SW480 (cell line): ENCODE data around the gene PNO1.
"Not testable (repeated sequence)": the region's sequence is repeated elsewhere in the genome, so short reads cannot be mapped to it uniquely, and the experiment has no call there.

Experiments
- DNase-seq: peaks from one replicate; pipeline ENCODE4 v3.0.0-alpha.2; 2016; ENCODE audit warnings: low spot score

Gene PNO1

DNA sequence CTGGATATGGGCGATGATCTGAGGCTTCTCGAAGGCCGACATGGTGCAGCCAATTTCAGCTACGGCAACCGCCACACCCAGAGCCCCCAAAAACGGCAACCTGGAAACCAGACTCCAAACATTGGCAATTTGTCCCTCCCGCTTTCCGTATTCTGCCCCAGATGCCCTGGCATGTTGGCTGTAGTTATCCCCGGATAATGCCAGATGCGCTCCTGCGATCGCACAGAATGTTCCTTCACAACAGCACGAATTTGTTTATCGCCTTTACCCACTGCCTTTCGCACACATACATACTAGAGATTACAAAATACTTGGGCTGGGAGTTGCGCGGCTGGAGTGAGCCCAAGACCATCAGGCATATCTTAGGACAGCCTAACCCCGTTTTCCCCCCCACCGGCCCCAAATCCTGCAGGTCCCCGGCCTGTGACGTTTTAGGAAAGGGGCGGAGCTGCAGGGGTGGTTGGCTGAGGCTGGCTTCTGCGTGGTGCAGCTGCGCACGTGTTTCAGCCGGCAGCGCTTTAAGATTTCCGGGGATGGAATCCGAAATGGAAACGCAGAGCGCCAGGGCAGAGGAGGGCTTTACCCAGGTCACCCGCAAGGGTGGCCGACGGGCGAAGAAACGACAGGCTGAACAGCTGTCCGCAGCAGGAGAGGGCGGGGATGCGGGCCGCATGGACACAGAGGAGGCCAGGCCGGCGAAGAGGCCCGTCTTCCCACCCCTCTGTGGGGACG is at the start of gene PNO1:
Gene PNO1 (plus strand): TSS at position 487 of the 732 bp plus-strand sequence. CDS start 47 bp downstream, at position 534.
- DNase-seq, result peak; percentile 92

DNA sequence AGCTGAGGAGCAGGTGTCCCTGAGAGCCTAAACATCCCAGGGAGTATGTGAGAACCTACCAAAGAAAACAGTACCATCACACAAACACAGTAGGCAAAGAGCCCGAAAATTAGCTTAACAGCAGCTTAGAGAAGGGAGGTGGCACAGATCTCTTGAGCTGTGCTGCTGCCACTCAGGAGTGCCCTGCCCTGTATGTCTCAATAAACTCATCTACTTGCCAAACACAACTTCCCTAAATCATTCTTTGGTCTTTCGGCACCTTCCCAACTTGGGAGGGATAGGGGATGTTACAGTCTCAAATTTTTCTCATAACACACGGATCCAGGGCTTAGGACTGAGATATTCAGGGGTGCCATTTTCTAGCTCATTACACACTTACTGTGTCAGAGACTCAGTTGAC is 49.6 kb upstream of the PNO1 start:
- no peak for DNase-seq

DNA sequence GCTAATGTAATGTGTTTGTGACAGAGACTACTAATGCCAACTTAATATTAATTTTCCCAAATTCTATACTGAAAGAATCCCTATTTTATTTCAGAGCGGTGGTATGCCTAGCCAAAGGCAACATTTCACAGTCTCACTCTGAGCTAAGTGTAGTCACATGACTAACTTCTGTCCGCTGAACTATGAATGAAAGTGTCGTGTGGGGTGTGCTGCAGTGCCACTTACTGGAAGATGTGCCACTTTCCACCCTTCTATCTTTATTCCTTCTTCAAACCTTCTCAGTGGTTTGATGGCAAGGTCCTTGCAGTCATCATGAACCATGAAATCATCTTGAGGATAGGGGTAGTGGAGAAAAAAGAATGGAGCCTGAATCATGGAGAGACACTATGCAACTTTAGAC is 47.6 kb upstream of the PNO1 start:
- no peak for DNase-seq

DNA sequence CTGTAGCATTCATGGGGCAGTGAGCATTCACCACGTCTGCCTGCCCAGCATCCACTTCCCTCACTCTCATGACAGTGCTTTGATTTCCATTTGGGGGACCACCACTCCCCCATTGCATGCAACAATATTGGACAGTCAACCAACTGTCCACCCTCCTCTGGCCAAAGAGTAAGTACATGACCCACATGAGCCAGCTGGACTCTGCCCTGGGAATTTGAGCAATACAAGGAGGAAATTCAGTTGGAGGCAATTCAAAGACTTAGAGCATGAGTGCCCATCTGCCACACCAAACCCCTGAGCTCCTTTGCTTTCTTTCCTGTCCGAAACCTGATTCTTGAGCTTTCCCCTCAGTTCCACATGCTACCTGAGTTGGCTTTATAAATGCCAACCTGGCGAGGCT is 41.7 kb upstream of the PNO1 start:
- DNase-seq, result no peak

DNA sequence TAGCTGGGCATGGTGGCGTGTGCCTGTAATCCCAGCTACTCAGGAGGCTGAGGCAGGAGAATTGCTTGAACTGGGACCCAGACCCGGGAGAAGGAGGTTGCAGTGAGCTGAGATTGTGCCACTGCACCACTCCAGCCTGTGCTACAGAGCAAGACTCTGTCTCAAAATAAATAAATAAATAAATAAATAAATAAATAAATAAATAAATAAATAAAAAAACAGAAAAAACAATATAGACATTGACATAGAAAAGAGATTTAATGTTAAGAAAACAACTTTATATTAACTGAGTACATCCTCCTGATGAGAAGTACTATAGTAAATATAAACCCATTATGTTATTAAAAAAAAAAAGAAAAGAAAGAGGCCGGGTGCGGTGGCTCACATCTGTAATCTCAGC is 39.8 kb upstream of the PNO1 start:
- not testable (repeated sequence) for DNase-seq

DNA sequence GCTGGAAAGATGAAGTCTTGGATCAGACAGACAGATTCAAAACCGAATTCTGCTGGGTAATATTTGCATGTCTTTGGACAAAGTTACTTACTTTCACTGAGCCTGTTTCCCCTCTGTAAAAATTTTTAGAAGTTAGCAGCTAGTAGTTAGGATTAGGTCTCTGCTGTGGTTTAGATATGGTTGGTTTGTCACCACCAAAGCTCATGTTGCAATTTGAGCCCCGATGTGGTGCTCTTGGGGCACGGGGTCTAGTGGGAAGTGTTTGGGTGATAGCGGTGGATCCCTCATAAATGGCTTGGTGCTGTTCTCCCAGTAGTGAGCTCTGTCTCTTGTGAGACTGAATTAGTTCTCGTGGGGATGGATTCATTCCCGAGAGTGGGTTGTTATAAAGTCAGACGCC is 38.9 kb upstream of the PNO1 start:
- DNase-seq, result no peak

DNA sequence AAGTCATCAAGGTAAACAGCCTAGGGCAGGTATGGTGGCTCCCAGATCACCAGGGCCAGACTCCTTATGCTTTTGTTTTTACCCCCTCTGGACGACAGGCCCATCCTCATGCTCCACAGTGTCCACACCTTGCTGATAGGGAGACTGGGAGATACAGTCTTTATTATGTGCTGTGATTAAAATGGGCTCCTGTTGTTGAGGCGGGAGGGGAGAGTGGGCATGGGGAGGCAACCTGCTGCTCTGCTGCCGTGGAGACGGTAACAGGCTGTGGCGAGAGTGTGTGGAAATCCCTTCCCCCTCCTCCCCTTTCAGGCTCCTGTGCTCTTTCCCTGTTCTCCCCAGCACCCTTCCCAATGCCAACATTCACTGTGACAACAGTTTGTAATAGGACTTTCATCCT is 38.2 kb upstream of the PNO1 start:
- no peak for DNase-seq

DNA sequence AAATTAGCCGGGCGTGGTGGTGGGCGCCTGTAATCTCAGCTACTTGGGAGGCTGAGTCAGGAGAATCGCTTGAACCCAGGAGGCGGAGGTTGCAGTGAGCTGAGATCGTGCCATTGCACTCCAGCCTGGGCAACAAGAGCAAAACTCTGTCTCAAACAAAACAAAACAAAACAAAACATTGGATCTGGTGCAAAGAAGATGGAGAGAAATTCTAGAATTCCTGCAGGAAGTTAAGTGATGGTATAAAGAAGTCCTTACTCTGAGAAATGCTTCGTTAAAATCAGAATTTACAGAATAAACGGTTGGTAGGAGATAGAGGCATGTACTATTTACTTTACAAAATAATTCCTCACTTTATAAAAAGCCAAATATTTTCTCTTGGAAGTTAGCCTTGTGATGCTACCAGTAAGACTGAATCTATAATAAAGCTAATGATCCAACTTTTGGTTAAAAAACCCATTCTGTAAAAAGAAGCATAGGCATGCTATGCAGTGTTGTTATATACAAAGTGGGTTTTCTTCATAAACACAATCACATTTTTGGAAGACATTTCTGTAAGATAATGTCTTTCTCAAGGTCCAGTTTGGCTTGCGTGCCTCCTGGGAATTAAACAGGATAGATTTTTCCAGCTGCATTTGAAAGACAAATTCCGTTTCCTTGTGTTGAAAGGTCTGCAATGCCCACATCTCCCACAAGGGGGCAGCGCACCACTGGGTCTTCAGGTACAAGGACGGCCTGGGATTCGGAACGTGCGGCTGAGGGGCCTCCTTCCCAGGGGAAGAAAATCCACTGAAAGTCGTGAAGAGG is 35.6 kb upstream of the PNO1 start:
- peak; percentile 68 for DNase-seq

DNA sequence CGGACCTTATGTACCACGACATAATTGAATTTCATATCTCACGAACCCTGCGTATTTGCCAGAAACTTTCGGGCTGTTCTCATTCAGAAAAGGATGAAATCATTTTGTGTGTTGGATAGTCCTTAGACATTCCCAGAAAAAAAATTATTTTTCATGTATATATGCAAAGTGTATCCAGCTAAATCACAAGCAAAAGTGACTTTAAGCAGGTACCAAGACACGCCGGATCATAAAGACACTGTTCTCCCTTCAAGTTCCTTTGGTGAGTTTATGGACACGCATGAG is 35.1 kb upstream of the PNO1 start:
- DNase-seq, result no peak

DNA sequence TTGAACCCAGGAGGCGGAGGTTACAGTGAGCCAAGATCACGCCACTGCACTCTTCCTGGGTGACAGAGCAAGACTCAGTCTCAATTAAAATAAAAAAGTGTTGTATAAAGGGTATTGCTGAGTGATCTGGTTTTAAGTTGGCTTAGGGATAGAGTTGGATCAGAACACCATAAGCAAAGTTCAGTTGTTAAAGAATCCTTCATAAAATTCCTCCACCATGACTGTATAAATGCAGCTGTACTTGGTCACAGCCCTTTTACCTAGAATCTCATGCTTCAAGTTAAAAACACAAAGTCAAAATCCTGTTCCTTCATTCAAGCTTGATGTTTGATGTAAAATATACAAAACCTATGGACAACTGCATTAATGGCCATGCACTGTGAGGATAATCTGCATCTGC is 33.4 kb upstream of the PNO1 start:
- DNase-seq, result no peak

DNA sequence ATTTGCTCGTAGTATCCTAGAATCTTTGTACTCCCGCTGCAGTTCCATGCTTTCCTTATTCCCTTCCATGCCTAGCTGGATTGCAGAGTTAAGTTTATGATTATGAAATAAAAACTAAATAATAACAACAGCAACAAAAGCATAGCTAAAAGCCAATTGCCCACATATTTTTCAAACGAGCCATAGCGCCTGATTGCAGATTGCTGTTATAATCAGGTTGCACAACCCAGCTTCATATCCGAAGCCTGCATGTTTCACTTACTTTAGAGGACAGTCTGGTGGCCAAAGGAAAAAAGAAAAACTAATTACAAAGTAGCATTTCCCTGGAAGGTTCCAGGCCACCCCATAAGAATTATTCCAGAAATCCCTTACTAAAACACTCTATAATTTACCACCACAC is 31.9 kb upstream of the PNO1 start:
- no peak for DNase-seq

DNA sequence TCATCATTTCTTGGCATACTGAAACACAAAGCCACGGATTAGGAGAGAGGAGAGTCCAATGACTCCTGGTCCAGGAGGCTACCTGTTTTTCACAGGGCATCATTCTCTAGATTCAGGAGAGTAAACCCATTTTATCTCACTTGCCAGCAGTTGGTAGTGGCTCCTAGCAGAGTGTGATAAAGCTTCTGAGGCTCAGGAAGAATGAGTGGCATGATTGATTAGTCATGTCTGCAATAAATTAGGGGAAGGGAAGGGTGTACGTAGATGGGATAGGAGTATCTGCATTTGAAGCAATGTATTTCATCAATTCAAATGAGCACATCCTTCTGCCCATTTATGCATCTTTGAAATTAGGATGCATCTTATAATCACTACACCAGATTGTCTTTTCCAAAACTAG is 31.1 kb upstream of the PNO1 start:
- no peak for DNase-seq

DNA sequence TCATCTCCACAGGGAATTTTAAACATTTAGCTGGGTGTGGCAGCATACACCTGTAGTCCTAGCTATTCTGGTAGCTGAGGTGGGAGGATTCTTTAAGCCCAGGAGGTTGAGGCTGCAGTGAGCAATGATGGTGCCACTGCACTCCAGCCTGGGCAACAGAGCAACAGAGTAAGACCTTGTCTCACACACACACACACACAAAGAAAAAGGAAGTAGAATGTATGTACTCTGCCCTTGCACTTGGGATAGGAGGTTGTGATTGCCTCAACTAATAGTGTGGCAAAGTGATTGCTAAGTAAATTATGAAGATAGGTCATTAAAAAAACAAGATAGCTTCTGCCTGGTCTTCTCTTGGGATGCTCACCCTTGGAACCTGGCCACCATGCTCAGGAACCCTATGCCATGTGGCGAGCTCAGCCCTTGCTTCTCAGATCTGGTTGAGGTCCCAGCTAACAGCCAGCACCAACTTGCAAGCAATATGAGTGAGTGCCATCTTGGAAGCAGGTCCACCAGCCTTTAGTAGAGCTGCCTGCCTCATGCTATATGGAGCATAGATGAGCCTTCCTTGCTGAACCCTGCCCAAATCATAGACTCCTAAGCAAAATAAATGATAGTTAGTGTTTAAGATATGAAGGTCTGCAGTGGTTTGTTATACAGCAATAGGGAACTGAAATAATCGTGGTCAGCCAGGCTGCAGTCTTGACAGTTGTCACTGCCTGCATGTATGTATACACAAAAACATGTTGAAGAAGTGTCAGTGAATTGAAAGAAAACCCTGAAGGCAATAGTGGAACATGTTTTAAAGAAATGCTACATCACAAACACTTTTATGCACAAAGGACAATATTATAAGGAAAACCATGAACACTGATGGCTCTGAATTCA is 30.1 kb upstream of the PNO1 start:
- DNase-seq, result no peak

DNA sequence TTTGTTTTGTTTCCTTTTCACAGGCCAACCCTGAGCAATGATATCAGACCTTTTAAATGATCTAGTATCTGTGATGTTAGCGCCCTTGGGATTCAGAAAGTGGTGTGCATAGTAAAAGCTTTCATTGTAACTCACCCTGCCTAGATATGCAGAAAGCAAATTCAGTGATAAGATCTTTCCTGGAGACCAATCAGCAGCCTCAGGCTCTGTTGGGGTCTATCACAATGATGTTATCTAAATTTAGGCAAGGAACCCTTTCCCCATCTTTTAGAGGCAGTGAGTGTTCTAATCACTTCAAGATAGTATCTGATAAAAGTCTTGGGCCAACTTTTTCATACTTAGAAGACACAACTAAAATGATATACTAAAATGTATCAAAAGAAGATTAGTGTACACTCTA is 23.6 kb upstream of the PNO1 start:
- DNase-seq, result no peak

DNA sequence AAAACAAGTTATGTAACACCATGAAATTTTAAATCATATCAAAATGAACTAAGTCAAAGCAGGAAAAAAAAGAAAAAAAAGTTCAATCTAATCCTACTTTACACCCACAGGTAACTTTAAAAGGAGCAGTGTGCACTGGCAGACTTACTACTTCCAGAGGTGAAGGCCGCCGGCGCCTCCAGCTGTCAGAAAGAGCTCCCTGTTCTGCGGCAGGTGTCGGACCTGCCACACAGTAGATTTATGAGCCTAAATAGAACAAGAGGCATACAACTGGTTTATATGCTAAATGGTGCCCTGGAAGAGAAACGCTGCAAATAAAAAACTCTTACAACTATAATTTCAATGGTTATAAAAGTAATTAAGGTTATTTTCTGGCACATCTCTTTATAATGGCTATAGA is 23.1 kb upstream of the PNO1 start:
- no peak for DNase-seq

DNA sequence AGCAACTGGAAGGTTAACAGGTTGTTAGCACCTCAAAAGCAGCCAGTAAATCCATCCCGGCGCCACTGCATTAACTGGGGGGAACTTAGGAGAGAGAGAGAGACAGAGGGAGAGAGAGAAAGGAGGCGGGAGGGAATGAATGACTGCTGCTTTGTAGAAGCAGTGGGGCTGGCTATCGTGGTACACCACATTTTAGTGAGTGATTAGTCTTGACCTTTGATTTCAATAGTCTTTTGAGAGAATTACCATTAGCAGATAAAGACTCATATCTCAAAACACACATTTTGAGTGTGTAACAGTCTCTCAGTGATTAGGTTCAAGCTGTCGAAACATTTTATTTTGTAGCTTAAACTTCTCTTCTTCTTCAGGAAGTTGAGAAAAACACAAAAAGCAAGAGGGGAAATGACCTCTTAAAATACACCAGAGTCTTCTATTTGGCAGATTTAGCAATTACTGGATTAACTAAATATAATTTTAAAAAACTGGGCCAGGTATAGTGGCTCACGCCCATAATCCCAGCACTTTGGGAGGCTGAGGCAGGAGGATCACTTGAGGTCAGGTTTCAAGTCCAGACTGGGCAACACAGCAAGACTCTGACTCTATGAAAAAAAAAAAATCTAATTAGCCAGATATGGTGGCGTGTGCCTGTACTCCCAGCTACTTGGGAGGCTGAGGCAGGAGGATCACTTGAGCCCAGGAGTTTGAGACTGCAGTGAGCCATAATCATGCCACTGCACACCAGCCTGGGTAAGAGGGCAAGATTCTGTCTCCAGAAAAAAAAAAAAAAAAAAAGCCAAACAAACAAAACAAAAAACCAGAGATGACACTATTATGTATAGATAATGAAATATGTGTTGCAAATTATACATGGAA is 22.0 kb upstream of the PNO1 start:
- no peak for DNase-seq

DNA sequence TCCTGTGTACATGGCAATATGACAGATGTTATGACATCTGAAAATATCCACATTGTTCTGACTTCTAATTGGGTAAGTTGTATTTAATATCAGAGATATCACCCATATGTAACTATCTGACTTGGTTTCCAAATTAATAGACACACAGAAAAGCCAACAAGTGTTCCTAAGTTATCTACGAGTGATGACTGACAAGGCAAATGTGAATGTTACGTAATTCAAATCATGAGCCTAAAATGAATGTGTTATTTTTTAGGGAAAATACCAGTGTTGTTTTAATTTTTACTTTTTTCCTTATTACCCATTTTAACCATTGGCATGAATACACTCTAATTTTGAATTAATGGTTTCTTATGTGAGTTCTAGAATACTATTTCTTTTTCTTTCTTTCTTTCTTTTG is 15.8 kb upstream of the PNO1 start:
- DNase-seq, result no peak

DNA sequence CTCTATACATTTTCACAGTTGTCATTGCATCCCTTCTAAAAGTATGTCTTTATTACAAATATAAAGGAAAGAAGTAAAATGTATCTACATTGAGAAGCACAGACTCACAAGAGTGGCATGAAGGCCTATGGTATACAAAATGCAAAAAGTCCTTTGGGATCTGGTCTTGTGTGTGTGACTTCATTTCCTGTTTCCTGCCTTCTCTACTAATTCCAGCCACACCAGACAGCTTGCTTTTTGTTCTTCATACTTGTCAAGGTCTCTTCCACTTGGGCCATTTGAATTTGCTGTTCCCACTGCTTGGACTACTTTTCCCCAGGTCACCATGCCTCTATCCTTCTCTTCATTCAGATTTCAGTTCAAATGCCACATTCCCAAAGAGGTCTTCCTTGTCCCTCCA is 6.7 kb upstream of the PNO1 start:
- DNase-seq, result no peak

DNA sequence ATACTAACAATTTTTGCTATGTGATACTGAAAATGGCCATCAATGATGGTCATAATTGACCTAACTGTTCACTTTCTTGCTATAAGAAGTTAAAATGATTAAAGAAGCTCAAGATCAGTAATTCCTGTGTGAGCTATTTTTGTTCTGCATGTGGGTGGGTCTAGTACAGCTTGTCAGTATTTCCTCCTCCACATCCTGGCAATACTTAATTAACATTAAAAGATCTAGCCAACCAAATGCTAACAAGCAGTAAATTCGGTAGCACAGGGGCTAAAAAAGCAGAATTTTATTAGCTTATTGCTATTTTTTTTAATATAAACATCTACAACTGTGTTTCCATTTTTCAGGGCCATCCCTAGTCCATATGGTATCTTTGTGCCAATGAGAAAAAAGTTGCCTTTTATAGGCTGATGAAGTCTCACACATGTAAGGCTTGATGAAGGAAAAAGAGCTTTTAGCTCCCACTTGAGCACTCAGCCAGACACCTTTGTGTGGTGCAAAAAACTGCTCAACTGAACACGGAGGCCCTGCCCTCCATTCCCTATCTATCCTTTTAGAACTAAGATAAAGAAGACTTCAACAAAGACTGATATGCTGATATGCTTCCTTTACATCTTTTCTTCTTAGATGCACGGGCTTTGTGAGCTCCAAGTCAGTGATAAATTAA is 4.9 kb upstream of the PNO1 start:
- no peak for DNase-seq

DNA sequence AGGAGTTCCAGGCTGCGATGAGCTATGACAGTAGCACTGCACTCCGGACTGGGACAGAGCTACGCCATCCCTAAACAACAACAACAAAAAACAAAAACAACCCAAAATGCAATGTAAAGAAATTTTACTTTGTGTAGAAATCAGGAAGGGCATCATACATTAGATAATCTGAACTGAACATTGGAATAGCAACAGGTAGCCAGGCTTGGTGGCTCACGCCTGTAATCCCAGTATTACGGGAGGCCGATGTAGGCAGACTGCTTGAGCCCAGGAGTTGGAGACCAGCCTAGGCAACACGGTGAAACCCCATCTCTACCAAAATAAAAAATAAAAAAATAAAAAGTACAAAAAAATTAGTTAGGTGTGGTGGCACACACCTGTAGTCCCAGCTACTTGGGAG is 2.1 kb upstream of the PNO1 start:
- DNase-seq, result no peak

DNA sequence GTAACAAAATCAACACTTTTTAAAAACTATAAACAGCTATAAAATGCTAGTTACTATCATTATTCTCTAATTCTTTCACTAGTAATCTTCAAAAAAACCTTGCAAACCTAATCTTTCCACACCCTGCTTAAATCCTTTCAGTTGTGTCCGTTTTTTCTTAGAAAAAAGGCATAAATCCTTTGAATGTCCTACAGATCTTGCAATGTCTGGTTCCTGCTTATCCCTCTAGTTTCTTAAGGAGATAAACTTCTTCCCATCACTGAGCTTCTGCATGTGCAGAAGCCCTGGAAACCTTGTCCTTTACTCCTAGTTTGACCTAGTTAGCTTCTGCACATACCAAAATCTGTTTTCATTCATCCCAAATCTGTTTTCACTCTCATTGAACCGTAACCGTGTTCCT is 1.3 kb upstream of the PNO1 start:
- no peak for DNase-seq
